Measurements from ENCODE around the gene KMT2E.

KMT2E gene

DNA sequence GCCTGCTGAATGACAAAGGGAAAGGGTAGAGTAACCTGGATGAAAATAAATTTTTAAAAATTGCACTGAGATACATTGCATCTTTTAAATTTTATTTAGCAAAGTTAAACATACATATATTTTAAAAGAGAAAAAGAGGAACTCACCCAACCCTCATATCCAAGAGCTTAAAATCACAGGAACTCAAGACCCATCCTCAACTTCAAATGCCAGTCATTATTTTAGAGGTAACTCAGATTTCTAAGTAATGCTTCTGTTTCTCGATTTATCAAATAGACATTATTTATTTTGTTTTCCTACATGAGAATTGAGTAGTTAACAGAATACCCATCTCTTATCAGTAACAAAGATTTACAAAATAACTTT, 32.4 kb upstream of the KMT2E start:
- TF ChIP-seq EZH2 (IDR thresholded peaks at IDR 0.05; ENCODE audit: borderline replicate concordance, low read depth, low read length, severe bottlenecking), result no peak
- TF ChIP-seq, protein P1, sequence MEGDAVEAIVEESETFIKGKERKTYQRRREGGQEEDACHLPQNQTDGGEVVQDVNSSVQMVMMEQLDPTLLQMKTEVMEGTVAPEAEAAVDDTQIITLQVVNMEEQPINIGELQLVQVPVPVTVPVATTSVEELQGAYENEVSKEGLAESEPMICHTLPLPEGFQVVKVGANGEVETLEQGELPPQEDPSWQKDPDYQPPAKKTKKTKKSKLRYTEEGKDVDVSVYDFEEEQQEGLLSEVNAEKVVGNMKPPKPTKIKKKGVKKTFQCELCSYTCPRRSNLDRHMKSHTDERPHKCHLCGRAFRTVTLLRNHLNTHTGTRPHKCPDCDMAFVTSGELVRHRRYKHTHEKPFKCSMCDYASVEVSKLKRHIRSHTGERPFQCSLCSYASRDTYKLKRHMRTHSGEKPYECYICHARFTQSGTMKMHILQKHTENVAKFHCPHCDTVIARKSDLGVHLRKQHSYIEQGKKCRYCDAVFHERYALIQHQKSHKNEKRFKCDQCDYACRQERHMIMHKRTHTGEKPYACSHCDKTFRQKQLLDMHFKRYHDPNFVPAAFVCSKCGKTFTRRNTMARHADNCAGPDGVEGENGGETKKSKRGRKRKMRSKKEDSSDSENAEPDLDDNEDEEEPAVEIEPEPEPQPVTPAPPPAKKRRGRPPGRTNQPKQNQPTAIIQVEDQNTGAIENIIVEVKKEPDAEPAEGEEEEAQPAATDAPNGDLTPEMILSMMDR (IDR thresholded peaks at IDR 0.05; ENCODE audit: borderline replicate concordance, extremely low read depth, low read length, poor library complexity, severe bottlenecking), result no peak
- H3K9me3 ChIP-seq (ENCODE audit: insufficient read depth, low read length, severe bottlenecking), result no peaks in the 10 kb centered on the region
- DNase-seq (no peak), ATAC-seq (ENCODE audit: insufficient read depth, low read depth) (no peak)
- no peak overlapping the region for H3K9ac ChIP-seq (ENCODE audit: low read depth, low read length)
- no peak overlapping the region for H3K27ac ChIP-seq (ENCODE audit: low read length)
- peaks cover 38% of the 10 kb centered on the region for H3K79me2 ChIP-seq (ENCODE audit: insufficient read depth, low read length)
- 0 out of 2 replicates have a peak overlapping the region, but pooled peaks have one; percentile 87 for H3K4me2 ChIP-seq (ENCODE audit: insufficient read depth, low read length)
- no peak overlapping the region for H2AFZ ChIP-seq (ENCODE audit: low read depth, low read length)
- peaks cover 15% of the 10 kb centered on the region for H4K20me1 ChIP-seq (ENCODE audit: insufficient read depth, low read length)
- H3K36me3 ChIP-seq (ENCODE audit: insufficient read depth, low read length), result no peaks in the 10 kb centered on the region; the same call in 1 of the 2 replicates
- H3K27me3 ChIP-seq (ENCODE audit: insufficient read depth, low read length, poor library complexity), result no peaks in the 10 kb centered on the region
- no peak overlapping the region for H3K4me3 ChIP-seq (ENCODE audit: low read depth in 1 of 2, low read length in 2 of 2)
- H3K4me1 ChIP-seq (ENCODE audit: insufficient read depth, low read length), result peaks cover 47% of the 10 kb centered on the region

DNA sequence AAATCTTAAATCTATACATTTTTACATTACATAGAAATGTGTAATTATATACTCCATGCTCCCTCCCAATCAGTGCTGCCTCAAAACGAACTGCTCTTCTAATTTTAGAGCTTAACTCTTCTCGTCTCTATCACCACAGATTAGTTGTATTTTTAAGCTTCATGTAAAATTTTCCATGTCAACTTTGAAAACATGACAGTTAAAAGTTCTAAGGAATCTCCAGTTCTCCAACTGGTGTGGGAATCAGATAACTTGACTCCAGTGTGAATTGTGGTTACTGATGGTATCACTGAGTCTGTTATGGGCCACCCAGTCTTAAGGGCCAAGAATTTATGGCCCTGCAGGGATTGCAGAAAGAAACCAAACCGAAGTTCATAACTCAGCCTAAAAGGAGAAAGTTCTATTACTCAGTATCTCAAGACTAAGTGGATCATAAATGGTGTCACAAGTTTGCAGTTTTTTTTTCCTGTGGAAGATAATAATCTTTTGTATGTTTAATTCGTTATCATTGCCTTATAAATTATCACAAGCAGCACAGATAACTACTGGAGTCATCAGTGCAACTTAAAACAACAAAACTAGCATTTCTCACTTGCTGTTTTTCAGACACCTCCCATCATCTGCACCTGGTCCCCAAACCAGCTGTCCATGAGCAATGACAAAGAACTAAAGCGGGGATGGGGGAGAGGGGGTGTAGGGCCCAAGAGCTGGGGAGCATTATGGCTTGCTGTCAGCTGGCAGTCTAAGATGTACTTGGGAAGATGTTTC, 31.5 kb upstream of the KMT2E start:
- Histone ChIP-seq H2AFZ (ENCODE audit: low read depth, low read length) (no peak overlapping the region), H3K9ac (ENCODE audit: low read depth, low read length) (peak overlapping the region; percentile 67), H3K36me3 (ENCODE audit: insufficient read depth, low read length) (no peaks in the 10 kb centered on the region; the same call in 1 of the 2 replicates), H3K4me3 (ENCODE audit: low read depth in 1 of 2, low read length in 2 of 2) (peak overlapping the region in 1 of 2 experiments; percentile 76; a peak in 3 of 4 replicates), H3K27ac (ENCODE audit: low read length) (peak overlapping the region; percentile 89), H3K79me2 (ENCODE audit: insufficient read depth, low read length) (peaks cover 38% of the 10 kb centered on the region), H4K20me1 (ENCODE audit: insufficient read depth, low read length) (peaks cover 15% of the 10 kb centered on the region), H3K9me3 (ENCODE audit: insufficient read depth, low read length, severe bottlenecking) (no peaks in the 10 kb centered on the region), H3K4me1 (ENCODE audit: insufficient read depth, low read length) (peaks cover 47% of the 10 kb centered on the region), H3K4me2 (ENCODE audit: insufficient read depth, low read length) (peak overlapping the region; percentile 87), H3K27me3 (ENCODE audit: insufficient read depth, low read length, poor library complexity) (no peaks in the 10 kb centered on the region)
- DNase-seq (no peak), ATAC-seq (ENCODE audit: insufficient read depth, low read depth) (no peak)
- TF ChIP-seq EZH2 (IDR thresholded peaks at IDR 0.05; ENCODE audit: borderline replicate concordance, low read depth, low read length, severe bottlenecking), result no peak
- TF ChIP-seq, protein P1 (IDR thresholded peaks at IDR 0.05; ENCODE audit: borderline replicate concordance, extremely low read depth, low read length, poor library complexity, severe bottlenecking), result no peak

DNA sequence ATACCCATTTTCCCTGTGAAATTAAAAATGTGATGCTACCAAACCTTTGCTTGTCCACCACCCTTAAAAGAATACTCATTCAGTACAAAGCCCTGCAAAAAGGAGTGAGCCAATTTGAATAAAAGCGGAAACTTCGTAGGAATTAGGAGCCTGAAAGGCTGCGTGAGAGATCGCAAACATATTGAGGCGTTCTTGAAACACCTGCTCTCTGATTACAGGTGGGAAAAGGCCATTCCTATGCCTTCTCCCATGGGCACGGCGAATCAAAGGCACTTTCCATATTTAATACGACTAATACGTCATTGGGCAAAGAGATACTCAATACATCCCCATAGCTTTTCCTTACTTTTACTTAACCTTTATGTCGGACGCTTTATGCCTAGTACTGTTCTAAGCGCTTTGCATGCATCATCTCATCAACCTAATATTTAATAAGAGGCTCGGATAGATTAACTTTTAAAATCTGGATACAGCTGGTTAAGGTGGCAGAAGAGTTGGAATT, 30.9 kb upstream of the KMT2E start:
- H3K4me3 ChIP-seq (ENCODE audit: low read depth in 1 of 2, low read length in 2 of 2), result peak overlapping the region; percentile 42 to 76; a peak in 3 of 4 replicates
- no peaks in the 10 kb centered on the region for H3K9me3 ChIP-seq (ENCODE audit: insufficient read depth, low read length, severe bottlenecking)
- H3K4me1 ChIP-seq (ENCODE audit: insufficient read depth, low read length), result peaks cover 47% of the 10 kb centered on the region
- peak overlapping the region; percentile 67 for H3K9ac ChIP-seq (ENCODE audit: low read depth, low read length)
- TF ChIP-seq EZH2 (IDR thresholded peaks at IDR 0.05; ENCODE audit: borderline replicate concordance, low read depth, low read length, severe bottlenecking), result no peak
- TF ChIP-seq, protein P1 (IDR thresholded peaks at IDR 0.05; ENCODE audit: borderline replicate concordance, extremely low read depth, low read length, poor library complexity, severe bottlenecking), result no peak
- H2AFZ ChIP-seq (ENCODE audit: low read depth, low read length), result peak overlapping the region; percentile 75
- H3K79me2 ChIP-seq (ENCODE audit: insufficient read depth, low read length), result peaks cover 38% of the 10 kb centered on the region
- H3K36me3 ChIP-seq (ENCODE audit: insufficient read depth, low read length), result no peaks in the 10 kb centered on the region; the same call in 1 of the 2 replicates
- peak overlapping the region; percentile 89 for H3K27ac ChIP-seq (ENCODE audit: low read length)
- H3K27me3 ChIP-seq (ENCODE audit: insufficient read depth, low read length, poor library complexity), result no peaks in the 10 kb centered on the region
- H4K20me1 ChIP-seq (ENCODE audit: insufficient read depth, low read length), result peaks cover 15% of the 10 kb centered on the region
- DNase-seq (no peak), ATAC-seq (ENCODE audit: insufficient read depth, low read depth) (no peak)
- H3K4me2 ChIP-seq (ENCODE audit: insufficient read depth, low read length), result peak overlapping the region; percentile 87
